Central memory CD8-positive, alpha-beta T cell (primary cell): ENCODE measurements around the gene RPS21.

ENCODE experiments used
- ATAC-seq: fragments of 150-1000 bp; cut with Tn5 transposase; replicated peaks from 2 replicates; pipeline ENCODE4 v1.10.0; 2022; ENCODE audit warnings: mild to moderate bottlenecking, moderate FRiP score, moderate number of reproducible peaks; ENCODE audit not compliant: poor library complexity, severe bottlenecking; ENCODE audit errors: extremely low read depth
- DNase-seq, 2 donors: peaks; one replicate each; pipeline ENCODE4 v3.0.0; 2021; ENCODE audit warnings: low spot score in 2 of 2
- H3K27ac Mint-ChIP-seq: one replicate; pipeline ENCODE4 v1.8.0; 2022; ENCODE audit warnings: low read depth, mild to moderate bottlenecking, moderate library complexity, mixed read lengths
- H3K27me3 Mint-ChIP-seq: one replicate; pipeline ENCODE4 v1.8.0; 2022; ENCODE audit warnings: mixed read lengths
- H3K36me3 Mint-ChIP-seq: one replicate; pipeline ENCODE4 v1.8.0; 2022; ENCODE audit warnings: mild to moderate bottlenecking, moderate library complexity, mixed read lengths; ENCODE audit not compliant: insufficient read depth
- H3K4me1 Mint-ChIP-seq: one replicate; pipeline ENCODE4 v1.8.0; 2022; ENCODE audit warnings: mixed read lengths
- H3K4me3 Mint-ChIP-seq: one replicate; pipeline ENCODE4 v1.8.0; 2022; ENCODE audit warnings: mild to moderate bottlenecking, moderate library complexity, mixed read lengths
- H3K9me3 Mint-ChIP-seq: one replicate; pipeline ENCODE4 v1.8.0; 2022; ENCODE audit warnings: mixed read lengths

The RPS21 gene

GRCh38 chr20:62386383-62387218 is at the start of gene RPS21:
Gene RPS21 (plus strand): TSS chr20:62387103. CDS start chr20:62387339, 236 bp downstream.
- Mint-ChIP-seq H3K36me3 (peaks cover 28% of the 10 kb centered on the region), H3K4me1 (peaks cover 47% of the 10 kb centered on the region), H3K27me3 (no peaks in the 10 kb centered on the region), H3K9me3 (peaks cover 6% of the 10 kb centered on the region), H3K27ac (peak within 1 kb of the TSS; percentile 87), H3K4me3 (peak within 1 kb of the TSS; percentile 88)
- ATAC-seq (peak; percentile 94), DNase-seq (peak; percentile 87)

GRCh38 chr20:62337558-62338293 is 49.2 kb upstream of the RPS21 start:
- Mint-ChIP-seq H3K9me3 (no peaks in the 10 kb centered on the region), H3K4me1 (peaks cover 5% of the 10 kb centered on the region)
- ATAC-seq, result peak; percentile 28

GRCh38 chr20:62338294-62338620 is 48.6 kb upstream of the RPS21 start:
- no peaks in the 10 kb centered on the region for H3K9me3 Mint-ChIP-seq
- no peak for ATAC-seq
- peaks cover 5% of the 10 kb centered on the region for H3K4me1 Mint-ChIP-seq
- H3K4me3 Mint-ChIP-seq, result no peak overlapping the region
- DNase-seq, result no peak
- no peaks in the 10 kb centered on the region for H3K36me3 Mint-ChIP-seq
- peaks cover 53% of the 10 kb centered on the region for H3K27me3 Mint-ChIP-seq
- H3K27ac Mint-ChIP-seq, result no peak overlapping the region

More at GRCh38 chr20:62337558-62338293, 49.2 kb upstream of the RPS21 start:
- no peak for DNase-seq
- Mint-ChIP-seq H3K36me3 (no peaks in the 10 kb centered on the region), H3K4me3 (no peak overlapping the region), H3K27me3 (peaks cover 53% of the 10 kb centered on the region), H3K27ac (no peak overlapping the region)

- Mint-ChIP-seq H3K36me3 (no peaks in the 10 kb centered on the region), H3K4me3 (no peak overlapping the region), H3K4me1 (peaks cover 5% of the 10 kb centered on the region), H3K27ac (no peak overlapping the region), H3K9me3 (no peaks in the 10 kb centered on the region), H3K27me3 (peaks cover 53% of the 10 kb centered on the region)
- no peak for ATAC-seq
- no peak for DNase-seq
These were observed 47.2 kb upstream of the RPS21 start for GRCh38 chr20:62339647-62340062.

- Mint-ChIP-seq H3K4me1 (no peaks in the 10 kb centered on the region), H3K9me3 (no peaks in the 10 kb centered on the region), H3K36me3 (no peaks in the 10 kb centered on the region), H3K27me3 (peaks cover 25% of the 10 kb centered on the region), H3K4me3 (no peak overlapping the region), H3K27ac (no peak overlapping the region)
- DNase-seq (no peak), ATAC-seq (no peak)
These were observed 44.0 kb upstream of the RPS21 start for GRCh38 chr20:62342910-62343309.

- ATAC-seq, result no peak
- no peak for DNase-seq
- Mint-ChIP-seq H3K4me3 (no peak overlapping the region), H3K4me1 (no peaks in the 10 kb centered on the region), H3K9me3 (peaks cover 6% of the 10 kb centered on the region), H3K27me3 (peaks cover 19% of the 10 kb centered on the region), H3K27ac (no peak overlapping the region), H3K36me3 (no peaks in the 10 kb centered on the region)
These were observed 42.8 kb upstream of the RPS21 start for GRCh38 chr20:62344092-62344491.

- Mint-ChIP-seq H3K4me1 (no peaks in the 10 kb centered on the region), H3K9me3 (peaks cover 6% of the 10 kb centered on the region), H3K27me3 (peaks cover 12% of the 10 kb centered on the region), H3K36me3 (no peaks in the 10 kb centered on the region), H3K4me3 (no peak overlapping the region), H3K27ac (no peak overlapping the region)
- DNase-seq (no peak), ATAC-seq (no peak)
These were observed 42.1 kb upstream of the RPS21 start for GRCh38 chr20:62344782-62345181.

- no peak overlapping the region for H3K27ac Mint-ChIP-seq
- no peak for DNase-seq
- peaks cover 9% of the 10 kb centered on the region for H3K27me3 Mint-ChIP-seq
- no peaks in the 10 kb centered on the region for H3K4me1 Mint-ChIP-seq
- no peaks in the 10 kb centered on the region for H3K36me3 Mint-ChIP-seq
- peaks cover 6% of the 10 kb centered on the region for H3K9me3 Mint-ChIP-seq
- ATAC-seq, result no peak
- no peak overlapping the region for H3K4me3 Mint-ChIP-seq
These were observed 41.1 kb upstream of the RPS21 start for GRCh38 chr20:62345681-62346370.

- H3K27ac Mint-ChIP-seq, result no peak overlapping the region
- H3K9me3 Mint-ChIP-seq, result peaks cover 6% of the 10 kb centered on the region
- no peak for ATAC-seq
- peaks cover 4% of the 10 kb centered on the region for H3K27me3 Mint-ChIP-seq
- DNase-seq, result no peak
- H3K36me3 Mint-ChIP-seq, result no peaks in the 10 kb centered on the region
- H3K4me3 Mint-ChIP-seq, result no peak overlapping the region
- no peaks in the 10 kb centered on the region for H3K4me1 Mint-ChIP-seq
These were observed 40.3 kb upstream of the RPS21 start for GRCh38 chr20:62346398-62347150.

GRCh38 chr20:62347151-62347404 is 39.8 kb upstream of the RPS21 start:
- ATAC-seq (no peak), DNase-seq (no peak)
- peaks cover 6% of the 10 kb centered on the region for H3K9me3 Mint-ChIP-seq
- no peak overlapping the region for H3K4me3 Mint-ChIP-seq
- H3K27me3 Mint-ChIP-seq, result no peaks in the 10 kb centered on the region
- no peaks in the 10 kb centered on the region for H3K36me3 Mint-ChIP-seq
- no peaks in the 10 kb centered on the region for H3K4me1 Mint-ChIP-seq
- H3K27ac Mint-ChIP-seq, result no peak overlapping the region

GRCh38 chr20:62347445-62347844 is 39.5 kb upstream of the RPS21 start:
- Mint-ChIP-seq H3K4me1 (no peaks in the 10 kb centered on the region), H3K27ac (no peak overlapping the region), H3K27me3 (no peaks in the 10 kb centered on the region), H3K4me3 (no peak overlapping the region), H3K36me3 (no peaks in the 10 kb centered on the region), H3K9me3 (peaks cover 6% of the 10 kb centered on the region)
- ATAC-seq, result no peak
- DNase-seq, result no peak

GRCh38 chr20:62348604-62349003 is 38.3 kb upstream of the RPS21 start:
- no peaks in the 10 kb centered on the region for H3K36me3 Mint-ChIP-seq
- H3K4me3 Mint-ChIP-seq, result no peak overlapping the region
- no peaks in the 10 kb centered on the region for H3K4me1 Mint-ChIP-seq
- DNase-seq (no peak), ATAC-seq (no peak)
- no peak overlapping the region for H3K27ac Mint-ChIP-seq
- H3K9me3 Mint-ChIP-seq, result peaks cover 6% of the 10 kb centered on the region
- no peaks in the 10 kb centered on the region for H3K27me3 Mint-ChIP-seq
